NCI-H526 treated with DMSO at 0.1 percent for 48 hours (cell line): ENCODE measurements around the gene SLC2A1.

ENCODE experiments used
- DNase-seq: peaks from one replicate; lab custom pipeline; 2025; lab: John Stamatoyannopoulos, UW

SLC2A1 gene

GRCh38 chr1:42960566-42961311 lies 2.1 kb upstream of the SLC2A1 start:
- DNase-seq: no peak

GRCh38 chr1:42960122-42960390 lies 1.4 kb upstream of the SLC2A1 start:
- DNase-seq: no peak

GRCh38 chr1:42957880-42958487 lies 684 bp downstream of the SLC2A1 start:
- peak; percentile 64 for DNase-seq

GRCh38 chr1:42957229-42957879 lies 1.3 kb downstream of the SLC2A1 start:
- DNase-seq: no peak

- DNase-seq: no peak
Measured at GRCh38 chr1:42956739-42957138, 1.9 kb downstream of the SLC2A1 start.

GRCh38 chr1:42955311-42956063 lies 3.2 kb downstream of the SLC2A1 start:
- DNase-seq: no peak

GRCh38 chr1:42953182-42954180 lies 5.2 kb downstream of the SLC2A1 start:
- peak; percentile 39 for DNase-seq

- DNase-seq: no peak
Measured at GRCh38 chr1:42952303-42953001, 6.2 kb downstream of the SLC2A1 start.

- DNase-seq: no peak
Measured at GRCh38 chr1:42951588-42951987, 7.1 kb downstream of the SLC2A1 start.

- DNase-seq: no peak
Measured at GRCh38 chr1:42950116-42950481, 8.6 kb downstream of the SLC2A1 start.

GRCh38 chr1:42949312-42950115 lies 9.2 kb downstream of the SLC2A1 start:
- DNase-seq: no peak

GRCh38 chr1:42947965-42948732 lies 10.5 kb downstream of the SLC2A1 start:
- no peak for DNase-seq

GRCh38 chr1:42947117-42947516 lies 11.6 kb downstream of the SLC2A1 start:
- no peak for DNase-seq

GRCh38 chr1:42946120-42946898 lies 12.4 kb downstream of the SLC2A1 start:
- DNase-seq: no peak

GRCh38 chr1:42945164-42945563 lies 13.5 kb downstream of the SLC2A1 start:
- no peak for DNase-seq

- DNase-seq: no peak
Measured at GRCh38 chr1:42944246-42944928, 14.3 kb downstream of the SLC2A1 start.

- no peak for DNase-seq
Measured at GRCh38 chr1:42943728-42944127, 14.9 kb downstream of the SLC2A1 start.

- no peak for DNase-seq
Measured at GRCh38 chr1:42943166-42943565, 15.5 kb downstream of the SLC2A1 start.
